A549 (cell line): ENCODE measurements around the gene AMN.

ENCODE experiments used
- EP300 ChIP-seq, 2 experiments: fragments of >200 bp; sonication (Bioruptor Twin); formaldehyde crosslinking; IDR thresholded peaks; 2 replicates in 1 of 2; 3 replicates in 1 of 2; pipeline ENCODE4 v1.6.1; 2016 to 2017
- JUNB ChIP-seq: fragments of >200 bp; sonication (Bioruptor Twin); formaldehyde crosslinking; IDR thresholded peaks from 2 replicates; pipeline ENCODE4 v1.6.1; 2016
- KDM5A ChIP-seq: fragments of 200-600 bp; sonication (generic); IDR thresholded peaks from 2 replicates; pipeline ENCODE4 v1.6.1; 2016; ENCODE audit warnings: antibody characterized with exemption, mild to moderate bottlenecking
- MAFK ChIP-seq: fragments of 450-650 bp; IDR thresholded peaks from 2 replicates; pipeline ENCODE4 v1.6.1; 2014; ENCODE audit not compliant: partially characterized antibody
- MAX ChIP-seq: IDR thresholded peaks from 2 replicates; pipeline ENCODE4 v1.6.1; 2012
- NFE2L2 ChIP-seq: fragments of 150-350 bp; conservative IDR thresholded peaks from 2 replicates; pipeline ENCODE4 v1.6.1; 2014; ENCODE audit warnings: low read length
- POLR2AphosphoS2 ChIP-seq: conservative IDR thresholded peaks from 2 replicates; pipeline ENCODE4 v1.6.1; 2012; ENCODE audit warnings: low read length, improper control_type of control experiment, inconsistent platforms
- RAD21 ChIP-seq, 2 experiments: fragments of >200 bp in 1 of 2; sonication (Bioruptor Twin) in 1 of 2; formaldehyde crosslinking in 1 of 2; IDR thresholded peaks in 1 of 2; conservative IDR thresholded peaks in 1 of 2; 2 replicates in 1 of 2; 3 replicates in 1 of 2; pipeline ENCODE4 v1.6.1; 2012 to 2018; ENCODE audit warnings: inconsistent platforms in 1 of 2
- RFX5 ChIP-seq: fragments of 450-650 bp; IDR thresholded peaks from 2 replicates; pipeline ENCODE4 v1.7.1; 2014; ENCODE audit warnings: antibody characterized with exemption, mild to moderate bottlenecking, moderate library complexity
- RNF2 ChIP-seq: fragments of 200-600 bp; sonication (generic); IDR thresholded peaks from 2 replicates; pipeline ENCODE4 v1.6.1; 2016; ENCODE audit warnings: low read depth, mild to moderate bottlenecking, antibody characterized with exemption, moderate library complexity, borderline replicate concordance
- SMC3 ChIP-seq: fragments of >200 bp; sonication (Bioruptor Twin); formaldehyde crosslinking; IDR thresholded peaks from 3 replicates; pipeline ENCODE4 v1.6.1; 2018; ENCODE audit warnings: inconsistent platforms
- USF2 ChIP-seq: fragments of 450-650 bp; IDR thresholded peaks from 2 replicates; pipeline ENCODE4 v1.6.1; 2014; ENCODE audit warnings: antibody characterized with exemption
- TF ChIP-seq, protein P1 (sequence below): fragments of >200 bp; sonication (Bioruptor Twin); formaldehyde crosslinking; IDR thresholded peaks from 3 replicates; pipeline ENCODE4 v1.5.1; 2016

- TF ChIP-seq MAFK (no peak), SMC3 (no peak), JUNB (no peak), MAX (no peak), RNF2 (no peak), RAD21 (conservative IDR thresholded peaks at IDR 0.05 in 1 of 2, IDR thresholded peaks at IDR 0.05 in 1 of 2) (no peak), POLR2AphosphoS2 (no peak), RFX5 (no peak), KDM5A (no peak), USF2 (no peak), NFE2L2 (no peak), EP300 (IDR thresholded peaks at IDR 0.05) (no peak)
- TF ChIP-seq, protein P1, sequence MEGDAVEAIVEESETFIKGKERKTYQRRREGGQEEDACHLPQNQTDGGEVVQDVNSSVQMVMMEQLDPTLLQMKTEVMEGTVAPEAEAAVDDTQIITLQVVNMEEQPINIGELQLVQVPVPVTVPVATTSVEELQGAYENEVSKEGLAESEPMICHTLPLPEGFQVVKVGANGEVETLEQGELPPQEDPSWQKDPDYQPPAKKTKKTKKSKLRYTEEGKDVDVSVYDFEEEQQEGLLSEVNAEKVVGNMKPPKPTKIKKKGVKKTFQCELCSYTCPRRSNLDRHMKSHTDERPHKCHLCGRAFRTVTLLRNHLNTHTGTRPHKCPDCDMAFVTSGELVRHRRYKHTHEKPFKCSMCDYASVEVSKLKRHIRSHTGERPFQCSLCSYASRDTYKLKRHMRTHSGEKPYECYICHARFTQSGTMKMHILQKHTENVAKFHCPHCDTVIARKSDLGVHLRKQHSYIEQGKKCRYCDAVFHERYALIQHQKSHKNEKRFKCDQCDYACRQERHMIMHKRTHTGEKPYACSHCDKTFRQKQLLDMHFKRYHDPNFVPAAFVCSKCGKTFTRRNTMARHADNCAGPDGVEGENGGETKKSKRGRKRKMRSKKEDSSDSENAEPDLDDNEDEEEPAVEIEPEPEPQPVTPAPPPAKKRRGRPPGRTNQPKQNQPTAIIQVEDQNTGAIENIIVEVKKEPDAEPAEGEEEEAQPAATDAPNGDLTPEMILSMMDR, result no peak
These were observed 19.6 kb downstream of the AMN start for GRCh38 chr14:102942069-102942468.
